ENCODE measurements around the gene PPL. TPM values are rescaled to one million over a fixed set of nuclear protein-coding genes. Genes with fewer than 3 reads are reported as not detected.

The PPL gene
- total and polyA plus RNA-seq, 2 donors (not counting 3 experiments of a cell fraction or from before 2014, with no cell fraction given): 0.07 to 0.20 TPM

Other genes with a start within 250 kb of the PPL start
- gene NUDT16L1, start 243.6 kb downstream of the PPL start, total RNA-seq: 22.8 and 24.7 TPM in 2 replicates
- 53.1 and 65.3 TPM in 2 replicates for gene NUDT16L1, start 243.6 kb downstream of the PPL start, polyA plus RNA-seq
- 22.5 and 24.0 TPM in 2 replicates for gene ANKS3, start 202.9 kb downstream of the PPL start, total RNA-seq
- gene ANKS3, start 202.9 kb downstream of the PPL start, polyA plus RNA-seq: 13.9 and 14.2 TPM in 2 replicates
- 1.0 TPM in 1 of 2 replicates, not detected in the other for gene DNAAF8, start 202.6 kb downstream of the PPL start, total RNA-seq
- gene DNAAF8, start 202.6 kb downstream of the PPL start, polyA plus RNA-seq: 0.49 and 0.58 TPM in 2 replicates
- gene ZNF500, start 170.0 kb downstream of the PPL start, total RNA-seq: 12.2 and 13.5 TPM in 2 replicates
- 8.6 and 12.8 TPM in 2 replicates for gene ZNF500, start 170.0 kb downstream of the PPL start, polyA plus RNA-seq
- gene SEPTIN12, start 148.8 kb downstream of the PPL start, total RNA-seq: not detected in 2 replicates
- not detected in 2 replicates for gene SEPTIN12, start 148.8 kb downstream of the PPL start, polyA plus RNA-seq
- gene SMIM22, start 141.8 kb downstream of the PPL start, total RNA-seq: not detected in 2 replicates
- gene SMIM22, start 141.8 kb downstream of the PPL start, polyA plus RNA-seq: not detected in 2 replicates
- gene ROGDI, start 134.5 kb downstream of the PPL start, total RNA-seq: 12.0 and 14.7 TPM in 2 replicates
- gene ROGDI, start 134.5 kb downstream of the PPL start, polyA plus RNA-seq: 36.9 TPM in 2 replicates
- 107 TPM in 2 replicates for gene GLYR1, start 89.9 kb downstream of the PPL start, total RNA-seq
- gene GLYR1, start 89.9 kb downstream of the PPL start, polyA plus RNA-seq: 44.0 and 47.9 TPM in 2 replicates
- 44.8 and 45.3 TPM in 2 replicates for gene UBN1, start 89.7 kb downstream of the PPL start, total RNA-seq
- 23.9 and 26.0 TPM in 2 replicates for gene UBN1, start 89.7 kb downstream of the PPL start, polyA plus RNA-seq
- gene SEC14L5, start 21.2 kb upstream of the PPL start, total RNA-seq: not detected in 2 replicates
- gene SEC14L5, start 21.2 kb upstream of the PPL start, polyA plus RNA-seq: not detected in 2 replicates
- 26.3 and 29.9 TPM in 2 replicates for gene NAGPA, start 96.8 kb upstream of the PPL start, total RNA-seq
- 29.6 and 35.2 TPM in 2 replicates for gene NAGPA, start 96.8 kb upstream of the PPL start, polyA plus RNA-seq
- not detected in 2 replicates for gene C16orf89, start 128.8 kb upstream of the PPL start, total RNA-seq
- not detected in 2 replicates for gene C16orf89, start 128.8 kb upstream of the PPL start, polyA plus RNA-seq
- 33.7 and 37.1 TPM in 2 replicates for gene ALG1, start 134.7 kb upstream of the PPL start, total RNA-seq
- gene ALG1, start 134.7 kb upstream of the PPL start, polyA plus RNA-seq: 43.7 and 46.0 TPM in 2 replicates
- 13.9 and 15.1 TPM in 2 replicates for gene EEF2KMT, start 160.6 kb upstream of the PPL start, total RNA-seq
- gene EEF2KMT, start 160.6 kb upstream of the PPL start, polyA plus RNA-seq: 15.5 and 21.8 TPM in 2 replicates